ENCODE data around the gene NDUFA8.

DNA sequence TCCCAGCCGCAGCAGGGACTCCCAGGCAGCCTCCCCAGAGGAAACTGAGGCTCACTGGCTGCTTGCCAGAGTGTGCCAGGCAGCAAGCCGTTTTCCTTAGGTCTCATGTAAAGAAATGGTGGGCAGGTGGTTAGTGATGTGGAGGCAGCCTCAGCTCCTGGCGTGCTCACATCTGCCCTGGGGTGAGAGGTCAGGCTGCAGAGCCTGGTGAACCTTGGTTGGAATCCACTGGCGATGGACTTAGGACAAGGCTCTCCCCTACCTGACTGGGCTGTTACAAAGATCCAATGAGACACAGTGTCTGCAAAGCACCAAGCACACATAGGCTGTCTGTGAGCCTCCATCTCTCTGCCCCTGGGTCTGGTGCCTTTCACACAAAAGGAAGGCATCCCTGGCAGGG lies 38.3 kb upstream of the NDUFA8 start:
- TF ChIP-seq, protein P1, sequence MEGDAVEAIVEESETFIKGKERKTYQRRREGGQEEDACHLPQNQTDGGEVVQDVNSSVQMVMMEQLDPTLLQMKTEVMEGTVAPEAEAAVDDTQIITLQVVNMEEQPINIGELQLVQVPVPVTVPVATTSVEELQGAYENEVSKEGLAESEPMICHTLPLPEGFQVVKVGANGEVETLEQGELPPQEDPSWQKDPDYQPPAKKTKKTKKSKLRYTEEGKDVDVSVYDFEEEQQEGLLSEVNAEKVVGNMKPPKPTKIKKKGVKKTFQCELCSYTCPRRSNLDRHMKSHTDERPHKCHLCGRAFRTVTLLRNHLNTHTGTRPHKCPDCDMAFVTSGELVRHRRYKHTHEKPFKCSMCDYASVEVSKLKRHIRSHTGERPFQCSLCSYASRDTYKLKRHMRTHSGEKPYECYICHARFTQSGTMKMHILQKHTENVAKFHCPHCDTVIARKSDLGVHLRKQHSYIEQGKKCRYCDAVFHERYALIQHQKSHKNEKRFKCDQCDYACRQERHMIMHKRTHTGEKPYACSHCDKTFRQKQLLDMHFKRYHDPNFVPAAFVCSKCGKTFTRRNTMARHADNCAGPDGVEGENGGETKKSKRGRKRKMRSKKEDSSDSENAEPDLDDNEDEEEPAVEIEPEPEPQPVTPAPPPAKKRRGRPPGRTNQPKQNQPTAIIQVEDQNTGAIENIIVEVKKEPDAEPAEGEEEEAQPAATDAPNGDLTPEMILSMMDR (IDR thresholded peaks at IDR 0.05), result no peak
- TF ChIP-seq POLR2A (IDR thresholded peaks at IDR 0.05), result no peak

All from lower leg skin (tissue), 3 donors.